Parathyroid adenoma (tissue), 2 donors: ENCODE results near the gene ABCC8.

Experiments
- H2AFZ ChIP-seq: fragments of 300-600 bp; sonication (generic); one replicate; pipeline ENCODE4 v1.7.0; 2017; ENCODE audit warnings: antibody characterized with exemption, mild to moderate bottlenecking
- H3K27ac ChIP-seq: fragments of 300-600 bp; sonication (generic); one replicate; pipeline ENCODE4 v1.7.0; 2017
- H3K27me3 ChIP-seq: fragments of 300-600 bp; sonication (generic); one replicate; pipeline ENCODE4 v1.7.0; 2017; ENCODE audit warnings: low read length; ENCODE audit not compliant: control insufficient read depth, insufficient read depth
- H3K36me3 ChIP-seq: fragments of 300-600 bp; sonication (generic); one replicate; pipeline ENCODE4 v1.7.0; 2017; ENCODE audit warnings: low read length; ENCODE audit not compliant: control insufficient read depth, insufficient read depth
- H3K4me1 ChIP-seq: fragments of 300-600 bp; sonication (generic); one replicate; pipeline ENCODE4 v1.7.0; 2017; ENCODE audit warnings: control low read depth
- H3K4me2 ChIP-seq: fragments of 300-600 bp; sonication (generic); one replicate; pipeline ENCODE4 v1.7.0; 2017; ENCODE audit warnings: low read length
- H3K4me3 ChIP-seq: fragments of 300-600 bp; sonication (generic); one replicate; pipeline ENCODE4 v1.7.0; 2017; ENCODE audit warnings: low read depth, low read length
- H3K79me2 ChIP-seq: fragments of 300-600 bp; sonication (generic); one replicate; pipeline ENCODE4 v1.7.0; 2017; ENCODE audit warnings: control low read depth
- H3K9ac ChIP-seq: fragments of 300-600 bp; sonication (generic); one replicate; pipeline ENCODE4 v1.7.0; 2017; ENCODE audit warnings: mild to moderate bottlenecking
- H3K9me3 ChIP-seq: fragments of 300-600 bp; sonication (generic); one replicate; pipeline ENCODE4 v1.7.0; 2017; ENCODE audit warnings: low read length; ENCODE audit not compliant: control insufficient read depth
- TF ChIP-seq, protein P1 (sequence below): fragments of 300-600 bp; sonication (generic); IDR thresholded peaks from one replicate; pipeline ENCODE4 v1.7.0; 2017; ENCODE audit warnings: antibody characterized with exemption, mild to moderate bottlenecking
- donor health status: primary hyperparathyroidism.

Gene ABCC8

DNA sequence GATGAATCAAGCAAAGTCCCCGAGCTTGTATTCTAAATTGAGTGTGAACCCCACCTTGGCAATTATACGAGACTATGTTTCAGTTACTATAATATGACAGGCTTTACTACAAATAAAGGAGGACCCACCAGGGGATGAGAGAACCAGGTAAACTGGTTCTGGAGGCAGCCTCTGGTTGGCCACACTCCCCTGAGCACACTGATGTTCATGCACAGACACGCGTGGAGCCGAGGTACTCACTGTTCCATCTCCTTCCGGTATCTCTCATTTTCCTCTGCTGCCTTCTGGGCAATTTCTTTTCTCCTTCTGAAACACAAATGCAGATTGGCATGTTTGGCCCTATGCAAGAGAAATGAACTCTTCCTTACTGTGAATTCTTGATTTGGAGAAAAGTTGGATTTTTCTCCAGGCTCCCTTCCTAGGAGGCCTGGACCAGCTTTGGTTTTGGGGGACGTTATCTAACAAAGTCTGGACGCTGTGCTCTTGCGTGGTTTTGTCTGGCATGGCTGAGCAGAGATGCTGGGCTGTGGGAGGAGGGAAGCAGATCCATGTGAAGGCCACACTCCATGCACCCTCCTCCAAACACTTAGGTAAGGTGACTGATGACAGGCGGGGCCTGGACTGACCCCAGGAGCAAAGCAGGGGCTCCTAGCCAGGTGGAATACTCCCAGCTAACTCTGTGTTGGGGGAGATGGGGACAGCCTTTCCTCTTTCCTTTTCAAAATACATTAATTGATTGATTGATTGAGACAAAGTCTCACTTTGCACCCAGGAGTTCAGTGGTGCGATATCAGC is 44.7 kb upstream of the ABCC8 start:
- TF ChIP-seq, protein P1, sequence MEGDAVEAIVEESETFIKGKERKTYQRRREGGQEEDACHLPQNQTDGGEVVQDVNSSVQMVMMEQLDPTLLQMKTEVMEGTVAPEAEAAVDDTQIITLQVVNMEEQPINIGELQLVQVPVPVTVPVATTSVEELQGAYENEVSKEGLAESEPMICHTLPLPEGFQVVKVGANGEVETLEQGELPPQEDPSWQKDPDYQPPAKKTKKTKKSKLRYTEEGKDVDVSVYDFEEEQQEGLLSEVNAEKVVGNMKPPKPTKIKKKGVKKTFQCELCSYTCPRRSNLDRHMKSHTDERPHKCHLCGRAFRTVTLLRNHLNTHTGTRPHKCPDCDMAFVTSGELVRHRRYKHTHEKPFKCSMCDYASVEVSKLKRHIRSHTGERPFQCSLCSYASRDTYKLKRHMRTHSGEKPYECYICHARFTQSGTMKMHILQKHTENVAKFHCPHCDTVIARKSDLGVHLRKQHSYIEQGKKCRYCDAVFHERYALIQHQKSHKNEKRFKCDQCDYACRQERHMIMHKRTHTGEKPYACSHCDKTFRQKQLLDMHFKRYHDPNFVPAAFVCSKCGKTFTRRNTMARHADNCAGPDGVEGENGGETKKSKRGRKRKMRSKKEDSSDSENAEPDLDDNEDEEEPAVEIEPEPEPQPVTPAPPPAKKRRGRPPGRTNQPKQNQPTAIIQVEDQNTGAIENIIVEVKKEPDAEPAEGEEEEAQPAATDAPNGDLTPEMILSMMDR: no peak
- Histone ChIP-seq H3K4me3 (no peak overlapping the region), H3K27me3 (no peaks in the 10 kb centered on the region), H3K4me2 (no peak overlapping the region), H3K9ac (no peak overlapping the region), H2AFZ (no peak overlapping the region), H3K9me3 (no peaks in the 10 kb centered on the region), H3K36me3 (no peaks in the 10 kb centered on the region), H3K79me2 (no peaks in the 10 kb centered on the region), H3K27ac (no peak overlapping the region), H3K4me1 (no peaks in the 10 kb centered on the region)

DNA sequence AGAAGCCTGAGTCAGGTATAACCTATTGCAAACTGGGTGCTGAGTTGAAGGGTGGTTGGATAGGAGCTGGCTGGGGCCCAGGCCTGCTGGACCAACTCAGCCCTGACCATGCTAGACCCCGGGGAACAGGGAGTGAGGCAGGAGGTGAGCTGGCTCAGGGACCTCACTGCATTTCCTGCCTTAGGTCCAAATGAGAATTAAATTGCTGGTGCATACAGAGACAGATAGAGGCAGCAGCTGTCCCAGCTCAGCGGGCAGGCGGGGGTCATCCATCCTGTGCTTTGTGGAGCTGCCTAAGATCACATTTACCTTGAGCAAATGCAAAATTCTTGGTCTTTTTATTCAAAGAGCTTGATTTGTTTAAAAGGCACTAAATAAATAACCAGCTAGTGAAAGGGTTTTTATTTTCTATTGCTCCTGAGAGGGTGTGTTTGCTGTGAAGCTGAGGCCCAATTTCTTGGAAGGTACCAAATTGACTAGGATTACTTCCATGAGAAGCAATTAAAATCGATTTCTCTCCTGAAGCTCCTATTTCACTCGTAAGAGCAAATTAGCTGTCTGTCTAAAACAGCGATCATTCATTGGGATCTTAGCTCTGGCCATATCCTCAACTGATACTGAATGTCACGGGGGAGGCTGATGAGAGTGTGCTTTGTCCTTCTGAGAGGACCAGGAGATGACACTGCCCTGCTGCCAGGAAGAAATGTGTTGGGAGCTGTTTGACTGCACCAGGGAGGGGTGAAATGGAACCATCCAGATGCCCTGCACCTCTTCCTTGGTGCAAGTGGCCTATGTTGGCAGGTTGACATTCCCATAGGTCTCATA is 42.6 kb upstream of the ABCC8 start:
- H3K9ac ChIP-seq: no peak overlapping the region
- no peak overlapping the region for H3K4me3 ChIP-seq
- no peak overlapping the region for H2AFZ ChIP-seq
- TF ChIP-seq, protein P1: no peak
- H3K27ac ChIP-seq: no peak overlapping the region
- no peaks in the 10 kb centered on the region for H3K36me3 ChIP-seq
- no peak overlapping the region for H3K4me2 ChIP-seq
- no peaks in the 10 kb centered on the region for H3K4me1 ChIP-seq
- no peaks in the 10 kb centered on the region for H3K9me3 ChIP-seq
- no peaks in the 10 kb centered on the region for H3K79me2 ChIP-seq
- no peaks in the 10 kb centered on the region for H3K27me3 ChIP-seq

DNA sequence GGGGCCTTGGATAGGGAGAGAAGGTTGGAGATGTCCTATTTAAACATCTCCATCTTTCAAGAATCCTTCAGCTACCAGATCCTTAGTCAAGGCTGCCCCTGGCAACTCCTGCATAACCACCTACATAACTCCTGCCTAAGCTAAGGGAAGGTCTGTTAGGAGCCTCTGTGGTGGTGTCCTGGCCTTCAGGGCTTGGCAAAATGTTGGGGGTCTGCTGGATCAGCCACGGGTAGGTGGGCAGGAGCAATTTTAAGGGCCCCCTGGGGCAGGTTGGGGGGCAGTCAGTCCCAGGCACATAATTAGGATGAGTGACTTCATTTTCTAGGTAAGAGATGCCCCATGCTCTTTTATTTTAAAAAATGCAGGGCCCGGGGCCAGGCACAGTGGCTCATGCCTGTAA is 41.7 kb upstream of the ABCC8 start:
- no peaks in the 10 kb centered on the region for H3K9me3 ChIP-seq
- no peak overlapping the region for H3K4me3 ChIP-seq
- H3K9ac ChIP-seq: no peak overlapping the region
- H3K27ac ChIP-seq: no peak overlapping the region
- H3K79me2 ChIP-seq: no peaks in the 10 kb centered on the region
- no peak overlapping the region for H2AFZ ChIP-seq
- H3K27me3 ChIP-seq: no peaks in the 10 kb centered on the region
- no peaks in the 10 kb centered on the region for H3K36me3 ChIP-seq
- TF ChIP-seq, protein P1: no peak
- no peak overlapping the region for H3K4me2 ChIP-seq
- H3K4me1 ChIP-seq: no peaks in the 10 kb centered on the region

DNA sequence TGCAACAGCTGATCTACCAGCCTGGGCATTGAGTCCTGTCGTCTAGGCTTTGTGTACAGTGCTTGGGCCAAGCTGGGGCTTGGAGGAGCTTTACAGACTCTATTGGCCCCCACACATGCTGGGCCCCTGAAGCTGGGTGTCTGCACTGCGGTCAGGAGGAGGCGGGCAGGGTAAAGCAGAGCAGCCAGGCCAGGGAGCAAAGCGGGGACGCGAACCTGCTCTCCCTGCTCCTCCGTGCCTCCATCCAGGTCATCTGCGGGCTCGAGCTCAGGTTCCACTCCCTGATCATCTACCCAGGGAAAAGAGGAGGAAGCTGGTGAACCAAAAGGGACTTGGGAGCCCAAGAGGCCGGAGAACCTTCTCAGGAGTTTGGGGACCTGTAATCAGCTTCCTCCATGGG is 40.5 kb upstream of the ABCC8 start:
- TF ChIP-seq, protein P1: no peak
- no peaks in the 10 kb centered on the region for H3K79me2 ChIP-seq
- H3K27ac ChIP-seq: no peak overlapping the region
- no peak overlapping the region for H3K9ac ChIP-seq
- no peaks in the 10 kb centered on the region for H3K9me3 ChIP-seq
- no peaks in the 10 kb centered on the region for H3K4me1 ChIP-seq
- H3K4me2 ChIP-seq: no peak overlapping the region
- no peaks in the 10 kb centered on the region for H3K36me3 ChIP-seq
- no peak overlapping the region for H2AFZ ChIP-seq
- no peak overlapping the region for H3K4me3 ChIP-seq
- no peaks in the 10 kb centered on the region for H3K27me3 ChIP-seq
